ENCODE data around the gene GRHPR.

The GRHPR gene

GRCh38 chr9:37397948-37398347 lies 24.5 kb upstream of the GRHPR start (continued):
- peak; percentile 40; the same call in 1 of the 2 replicates for TF ChIP-seq ZBTB8A (tag by site-specific recombination; IDR thresholded peaks at IDR 0.05)

GRCh38 chr9:37398464-37399025 lies 24.0 kb upstream of the GRHPR start:
- ChIA-PET POLR2A (no interaction called here), CTCF (interaction anchor here (0.5 to 1.4 kb wide), 3 partner anchors 9 to 384 kb away, joined by 3 to 4 read pairs (median 4); no protein-coding TSS in a partner anchor)
- Histone ChIP-seq H3K4me3 (ENCODE audit: low read depth, low read length) (no peak overlapping the region), H3K4me1 (ENCODE audit: control insufficient read depth, insufficient read depth, low read length) (no peaks in the 10 kb centered on the region), H3K36me3 (ENCODE audit: control insufficient read depth in 2 of 2, insufficient read depth in 1 of 2, low read length in 2 of 2) (no peaks in the 10 kb centered on the region), H3K9me3 (ENCODE audit: control insufficient read depth, insufficient read depth, low read depth, low read length) (no peaks in the 10 kb centered on the region), H3K27ac (ENCODE audit: extremely low read depth, low read depth, low read length) (no peak overlapping the region)
- no peak for TF ChIP-seq ZNF174 (tag by site-specific recombination; IDR thresholded peaks at IDR 0.05)
- TF ChIP-seq ZNF623 (tag by site-specific recombination; IDR thresholded peaks at IDR 0.05) = no peak
- TF ChIP-seq ZNF138 (tag by site-specific recombination; IDR thresholded peaks at IDR 0.05; ENCODE audit: borderline replicate concordance) = no peak
- TF ChIP-seq MZF1 (tag by site-specific recombination; IDR thresholded peaks at IDR 0.05; ENCODE audit: borderline replicate concordance) = no peak
- TF ChIP-seq ZNF423 (tag by site-specific recombination; IDR thresholded peaks at IDR 0.05) = no peak
- TF ChIP-seq ZNF302 (tag by site-specific recombination; IDR thresholded peaks at IDR 0.05; ENCODE audit: low read depth) = no peak
- no peak for TF ChIP-seq ZNF175 (tag by site-specific recombination; IDR thresholded peaks at IDR 0.05)

DNA sequence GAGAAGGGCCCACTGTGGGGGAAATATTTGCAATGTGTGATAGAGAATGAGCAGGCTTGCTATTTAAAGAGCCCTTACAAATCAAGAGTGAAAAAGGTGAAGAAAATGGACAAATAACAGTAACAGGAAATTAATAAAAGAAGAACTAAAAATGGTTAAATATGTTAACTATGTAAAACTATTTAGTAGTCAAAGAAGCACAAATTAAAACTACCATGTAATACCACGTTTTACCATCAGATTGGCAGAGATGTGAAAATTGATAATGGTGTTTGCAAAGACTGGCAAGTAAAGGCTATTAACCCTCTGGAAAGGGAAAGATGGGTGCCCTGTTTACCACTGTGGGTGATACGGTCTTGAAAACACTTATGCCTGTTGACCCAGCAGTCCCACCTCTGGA lies 23.2 kb upstream of the GRHPR start:
- H3K27ac ChIP-seq (ENCODE audit: extremely low read depth, low read depth, low read length) = no peak overlapping the region
- POLR2A ChIA-PET = no interaction called here
- no peak for TF ChIP-seq ZNF184 (tag by site-specific recombination; IDR thresholded peaks at IDR 0.05)
- TF ChIP-seq ZNF549 (tag by site-specific recombination; IDR thresholded peaks at IDR 0.05) = no peak

DNA sequence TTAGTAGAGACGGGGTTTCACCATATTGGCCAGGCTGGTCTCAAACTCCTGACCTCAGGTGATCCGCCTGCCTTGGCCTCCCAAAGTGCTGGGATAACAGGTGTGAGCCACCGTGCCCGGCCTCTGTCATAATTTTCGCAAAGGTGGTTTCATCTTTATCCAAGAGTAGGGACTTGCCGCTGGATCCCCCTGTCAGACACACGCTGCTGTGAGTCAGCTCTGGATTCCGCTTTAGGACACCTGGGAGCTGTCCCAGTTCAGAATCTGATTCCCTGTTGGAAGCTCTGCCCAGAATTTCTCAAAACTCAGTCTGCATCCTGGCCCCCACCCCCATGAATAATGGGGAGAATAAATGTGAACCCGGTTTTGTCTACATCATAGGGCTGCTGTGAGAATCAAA lies 17.9 kb upstream of the GRHPR start:
- no peaks in the 10 kb centered on the region for H3K36me3 ChIP-seq (ENCODE audit: control insufficient read depth in 2 of 2, insufficient read depth in 1 of 2, low read length in 2 of 2)
- no peaks in the 10 kb centered on the region for H3K9me3 ChIP-seq (ENCODE audit: control insufficient read depth, insufficient read depth, low read depth, low read length)
- POLR2A ChIA-PET = no interaction called here
- TF ChIP-seq ZBTB21 (tag by site-specific recombination; IDR thresholded peaks at IDR 0.05) (no peak), ZNF37A (tag by site-specific recombination; IDR thresholded peaks at IDR 0.05) (no peak), ZNF544 (tag by site-specific recombination; IDR thresholded peaks at IDR 0.05) (no peak), ZBTB7A (tag by site-specific recombination; IDR thresholded peaks at IDR 0.05; ENCODE audit: low read depth) (no peak), ZBTB17 (tag by site-specific recombination; IDR thresholded peaks at IDR 0.05) (no peak), ZNF366 (tag by site-specific recombination; conservative IDR thresholded peaks at IDR 0.05) (no peak), ZNF621 (tag by site-specific recombination; IDR thresholded peaks at IDR 0.05) (no peak)
- no peak overlapping the region for H3K4me3 ChIP-seq (ENCODE audit: low read depth, low read length)
- CTCF ChIA-PET = interaction anchor here (0.9 to 1.1 kb wide), 3 partner anchors 10 to 13 kb away, joined by 3 to 4 read pairs (median 3); no protein-coding TSS in a partner anchor
- no peak overlapping the region for H3K27ac ChIP-seq (ENCODE audit: extremely low read depth, low read depth, low read length)
- H3K4me1 ChIP-seq (ENCODE audit: control insufficient read depth, insufficient read depth, low read length) = no peaks in the 10 kb centered on the region

More for the DNA sequence above, 23.2 kb upstream of the GRHPR start:
- Histone ChIP-seq H3K4me1 (ENCODE audit: control insufficient read depth, insufficient read depth, low read length) (no peaks in the 10 kb centered on the region), H3K9me3 (ENCODE audit: control insufficient read depth, insufficient read depth, low read depth, low read length) (no peaks in the 10 kb centered on the region), H3K36me3 (ENCODE audit: control insufficient read depth in 2 of 2, insufficient read depth in 1 of 2, low read length in 2 of 2) (no peaks in the 10 kb centered on the region), H3K4me3 (ENCODE audit: low read depth, low read length) (no peak overlapping the region)
- CTCF ChIA-PET = interaction anchor here (0.6 kb wide), 1 partner anchor 631 kb away, joined by 3 read pairs; no protein-coding TSS in a partner anchor

GRCh38 chr9:37405350-37405749 lies 17.1 kb upstream of the GRHPR start:
- ChIA-PET POLR2A (no interaction called here), CTCF (interaction anchor here (0.7 to 1.0 kb wide), 3 partner anchors 9 to 425 kb away, joined by 3 to 4 read pairs (median 3); no protein-coding TSS in a partner anchor)
- H3K4me3 ChIP-seq (ENCODE audit: low read depth, low read length) = no peak overlapping the region
- no peak for TF ChIP-seq ZNF626 (tag by site-specific recombination; IDR thresholded peaks at IDR 0.05)
- TF ChIP-seq ZNF138 (tag by site-specific recombination; IDR thresholded peaks at IDR 0.05; ENCODE audit: borderline replicate concordance) = no peak
- no peak for TF ChIP-seq ZNF335 (tag by site-specific recombination; conservative IDR thresholded peaks at IDR 0.05)
- no peak for TF ChIP-seq ZNF529 (tag by site-specific recombination; IDR thresholded peaks at IDR 0.05; ENCODE audit: insufficient replicate concordance)
- TF ChIP-seq ZNF19 (tag by site-specific recombination; IDR thresholded peaks at IDR 0.05; ENCODE audit: low read depth) = no peak
- no peak for TF ChIP-seq ZNF596 (tag by site-specific recombination; IDR thresholded peaks at IDR 0.05)
- TF ChIP-seq MYNN (tag by site-specific recombination; IDR thresholded peaks at IDR 0.05; ENCODE audit: borderline replicate concordance) = no peak
- TF ChIP-seq, protein P1, sequence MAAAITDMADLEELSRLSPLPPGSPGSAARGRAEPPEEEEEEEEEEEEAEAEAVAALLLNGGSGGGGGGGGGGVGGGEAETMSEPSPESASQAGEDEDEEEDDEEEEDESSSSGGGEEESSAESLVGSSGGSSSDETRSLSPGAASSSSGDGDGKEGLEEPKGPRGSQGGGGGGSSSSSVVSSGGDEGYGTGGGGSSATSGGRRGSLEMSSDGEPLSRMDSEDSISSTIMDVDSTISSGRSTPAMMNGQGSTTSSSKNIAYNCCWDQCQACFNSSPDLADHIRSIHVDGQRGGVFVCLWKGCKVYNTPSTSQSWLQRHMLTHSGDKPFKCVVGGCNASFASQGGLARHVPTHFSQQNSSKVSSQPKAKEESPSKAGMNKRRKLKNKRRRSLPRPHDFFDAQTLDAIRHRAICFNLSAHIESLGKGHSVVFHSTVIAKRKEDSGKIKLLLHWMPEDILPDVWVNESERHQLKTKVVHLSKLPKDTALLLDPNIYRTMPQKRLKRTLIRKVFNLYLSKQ (tag by site-specific recombination; IDR thresholded peaks at IDR 0.05; ENCODE audit: borderline replicate concordance) = no peak
- no peak for TF ChIP-seq KLF9 (tag by site-specific recombination; IDR thresholded peaks at IDR 0.05; ENCODE audit: low read depth)
- no peak overlapping the region for H3K27ac ChIP-seq (ENCODE audit: extremely low read depth, low read depth, low read length)
- no peaks in the 10 kb centered on the region for H3K4me1 ChIP-seq (ENCODE audit: control insufficient read depth, insufficient read depth, low read length)
- H3K9me3 ChIP-seq (ENCODE audit: control insufficient read depth, insufficient read depth, low read depth, low read length) = no peaks in the 10 kb centered on the region
- H3K36me3 ChIP-seq (ENCODE audit: control insufficient read depth in 2 of 2, insufficient read depth in 1 of 2, low read length in 2 of 2) = no peaks in the 10 kb centered on the region
